IPS DF 4.7 (cell line): Measurements from ENCODE around the gene PPP2R2C.

Experiments
- DNase-seq: peaks from one replicate; pipeline ENCODE4 v3.0.0-alpha.2; 2013; ENCODE audit warnings: low spot score; ENCODE audit errors: extremely low read depth

PPP2R2C gene

DNA sequence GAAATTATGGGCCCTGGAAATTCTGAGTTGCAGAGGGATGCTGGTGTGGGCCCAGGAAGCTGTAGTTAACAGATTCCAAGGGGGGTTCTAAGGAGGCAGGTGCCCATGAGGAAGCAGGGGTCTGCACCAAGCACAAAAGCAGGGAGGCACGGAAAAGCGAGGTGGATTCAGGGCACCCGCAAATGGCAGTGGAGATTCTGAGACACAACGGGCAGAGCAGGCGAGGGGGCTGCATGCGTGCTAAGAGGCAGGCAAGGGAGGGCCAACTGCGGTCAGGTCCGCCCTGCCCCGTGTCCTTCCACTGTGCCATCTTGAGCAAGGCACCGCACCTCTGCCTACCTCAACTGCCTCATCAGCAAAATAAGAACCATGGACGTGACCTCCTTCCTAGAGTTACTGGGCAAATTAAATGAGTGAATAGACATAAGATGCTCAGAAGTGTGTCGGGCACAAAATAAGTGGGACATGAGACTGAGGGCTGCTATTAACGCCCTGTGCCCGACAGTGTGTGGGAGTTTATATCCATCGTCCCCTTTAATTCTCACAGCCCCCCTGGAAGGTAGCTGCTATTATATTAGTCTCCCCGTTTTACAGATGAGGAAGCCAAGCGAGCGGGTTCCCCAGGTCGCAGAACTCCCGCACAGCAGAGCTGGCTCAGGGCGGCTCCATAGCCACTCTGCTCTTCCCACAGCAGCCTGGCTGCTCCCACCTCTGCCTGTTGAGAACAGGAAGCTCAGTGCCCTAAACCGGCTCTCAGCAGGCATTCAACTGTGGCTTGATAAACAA is 67.6 kb downstream of the PPP2R2C start:
- DNase-seq, result no peak

DNA sequence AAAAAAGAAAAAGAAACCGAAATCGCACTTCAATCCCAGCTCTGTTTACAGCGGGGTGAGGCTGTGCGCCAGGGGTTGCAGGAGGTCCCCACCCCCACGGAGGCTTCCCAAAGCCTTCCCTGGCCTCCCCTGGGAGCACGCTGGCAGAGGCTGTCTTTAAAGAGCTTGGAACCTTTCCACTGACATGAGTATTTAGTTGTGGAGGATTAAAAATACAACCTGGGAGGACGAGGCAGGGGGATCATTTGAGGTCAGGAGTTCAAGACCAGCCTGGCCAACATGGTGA is 69.1 kb downstream of the PPP2R2C start:
- no peak for DNase-seq

DNA sequence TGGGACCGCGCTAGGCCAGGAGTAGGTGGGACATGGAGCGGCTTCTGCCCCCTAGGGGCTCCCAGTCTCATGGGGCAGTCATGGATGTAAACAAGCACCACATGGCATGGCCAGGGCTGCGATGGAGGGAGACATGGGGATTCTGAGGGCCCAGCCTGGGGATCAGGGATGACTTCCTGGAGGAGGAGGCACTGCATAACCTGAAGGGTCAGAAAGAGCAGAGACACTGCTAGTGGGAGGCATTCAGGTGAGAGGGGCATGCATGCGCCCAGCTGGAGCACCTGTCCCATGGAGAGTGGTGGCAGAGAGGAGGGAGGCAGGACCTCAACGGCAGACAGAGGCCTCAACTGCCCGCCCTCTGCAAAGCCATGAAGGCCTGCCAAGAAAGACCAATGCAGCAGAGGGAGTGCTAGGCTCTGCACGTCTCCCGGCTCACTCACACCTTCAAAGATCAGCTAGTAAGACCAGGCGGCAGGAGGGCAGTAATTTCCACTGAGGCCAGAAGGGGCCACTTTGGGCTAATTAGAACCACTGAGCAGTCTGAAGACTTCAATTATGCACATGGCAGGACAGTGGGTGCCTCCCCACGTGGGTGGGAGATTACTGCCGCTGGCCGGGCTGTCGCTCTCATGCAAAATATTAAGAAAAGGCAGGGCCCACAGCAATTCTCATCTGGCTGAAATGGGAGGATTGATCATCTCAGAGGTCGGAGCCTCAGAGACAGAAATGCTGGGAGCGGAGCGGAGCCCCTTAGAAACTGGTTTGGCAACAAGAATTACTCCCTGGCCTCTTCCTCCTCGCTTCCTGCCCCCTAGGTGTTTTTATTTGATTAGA is 69.6 kb downstream of the PPP2R2C start:
- DNase-seq, result no peak

DNA sequence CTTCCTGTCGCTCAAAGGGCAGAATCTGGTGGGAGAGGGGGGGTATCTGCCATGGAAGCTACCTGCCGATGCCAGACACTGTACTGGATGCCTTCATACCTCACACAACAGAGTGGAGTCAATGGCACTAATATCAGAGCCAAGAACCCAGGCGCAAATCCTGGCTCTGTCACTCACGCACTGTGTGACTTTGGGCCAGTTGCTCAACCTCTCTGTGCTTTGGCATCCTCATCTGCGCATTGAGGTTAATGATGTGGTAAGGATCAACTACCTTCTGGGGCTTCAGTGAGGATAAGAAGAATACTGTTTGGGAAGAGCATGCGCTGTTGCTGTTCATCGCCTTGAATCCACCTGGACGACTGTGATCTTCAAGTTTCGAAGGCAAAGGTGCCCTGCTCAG is 70.6 kb downstream of the PPP2R2C start:
- DNase-seq, result no peak

DNA sequence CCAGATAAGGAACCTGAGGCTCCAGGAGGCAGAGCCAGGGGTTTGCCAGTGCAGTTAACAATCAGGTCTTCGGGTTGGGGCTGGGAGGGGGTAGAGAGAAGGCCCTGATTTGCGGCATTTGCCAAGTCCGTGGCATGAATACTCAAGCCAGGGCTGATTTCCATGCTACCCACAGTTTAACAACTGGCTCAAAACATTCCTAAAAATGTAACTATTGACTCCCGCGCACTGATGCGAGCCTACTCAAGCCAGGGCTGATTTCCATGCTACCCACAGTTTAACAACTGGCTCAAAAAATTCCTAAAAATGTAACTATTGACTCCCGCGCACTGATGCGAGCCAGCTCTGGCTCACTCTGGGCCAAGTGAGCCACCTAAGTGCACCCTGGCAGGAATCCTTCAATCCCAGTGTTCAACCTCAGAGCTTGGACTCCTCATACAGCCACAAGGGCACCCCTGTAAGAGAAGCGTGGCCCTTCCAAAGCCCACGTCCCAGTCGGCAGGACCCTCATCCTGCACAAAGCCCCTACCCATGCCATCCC is 75.6 kb downstream of the PPP2R2C start:
- no peak for DNase-seq

DNA sequence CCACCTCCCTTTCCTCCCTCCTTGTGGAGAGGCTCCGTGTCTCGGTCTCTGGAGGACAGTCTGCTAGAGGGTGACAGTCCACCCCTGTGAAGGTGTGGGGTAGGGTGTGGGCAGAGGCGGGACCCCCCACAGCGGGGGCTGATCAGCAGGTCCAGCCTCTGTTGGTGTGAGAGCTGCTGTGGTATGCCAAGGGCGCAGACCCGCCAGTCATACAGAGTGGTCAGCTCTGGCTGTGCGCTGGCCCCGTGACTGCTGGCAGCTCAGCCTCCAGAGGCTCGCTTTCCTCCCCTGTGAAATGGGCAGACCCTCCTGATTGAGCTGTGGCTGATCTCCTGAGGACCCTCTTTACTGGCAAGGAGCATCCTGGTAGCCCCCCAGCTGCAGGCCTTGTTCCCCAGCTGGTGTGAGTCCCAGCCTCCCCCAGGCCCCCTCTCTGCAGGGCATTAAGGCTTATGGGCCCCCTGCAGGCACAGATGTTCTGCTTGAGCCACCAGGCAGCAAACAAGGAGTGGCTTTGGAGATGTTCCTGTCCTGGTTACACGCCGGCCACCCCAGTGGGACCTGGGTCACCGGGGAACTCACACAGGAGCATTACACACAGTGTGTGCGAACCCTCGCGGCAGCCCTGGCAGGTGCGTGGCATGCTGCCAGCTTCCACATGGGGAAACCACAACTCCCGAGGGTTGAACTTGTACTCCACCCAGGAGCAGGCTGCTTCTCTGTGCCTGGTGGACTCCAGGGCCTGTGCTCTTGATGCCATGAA is 76.8 kb downstream of the PPP2R2C start:
- DNase-seq, result no peak

DNA sequence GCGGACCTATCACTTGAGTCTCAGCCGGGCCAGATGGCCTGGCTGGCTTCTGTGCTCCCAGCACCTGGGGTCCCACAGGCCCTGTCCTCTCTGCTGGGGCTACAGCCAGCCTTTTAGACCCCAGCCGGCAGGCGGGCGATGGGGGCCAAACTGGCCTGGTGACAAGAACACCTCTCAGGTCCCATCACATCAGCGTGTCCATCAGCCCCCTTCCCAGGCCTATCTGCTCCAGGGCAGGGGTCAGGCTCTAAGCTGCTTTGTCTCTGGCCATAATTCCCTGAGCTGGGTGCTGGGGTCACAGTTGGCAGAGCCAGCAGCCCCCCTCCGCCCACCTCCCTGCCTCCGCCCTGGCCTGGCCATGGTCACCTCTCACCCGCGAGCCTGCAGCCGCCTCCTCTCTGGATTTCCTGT is 77.7 kb downstream of the PPP2R2C start:
- no peak for DNase-seq

DNA sequence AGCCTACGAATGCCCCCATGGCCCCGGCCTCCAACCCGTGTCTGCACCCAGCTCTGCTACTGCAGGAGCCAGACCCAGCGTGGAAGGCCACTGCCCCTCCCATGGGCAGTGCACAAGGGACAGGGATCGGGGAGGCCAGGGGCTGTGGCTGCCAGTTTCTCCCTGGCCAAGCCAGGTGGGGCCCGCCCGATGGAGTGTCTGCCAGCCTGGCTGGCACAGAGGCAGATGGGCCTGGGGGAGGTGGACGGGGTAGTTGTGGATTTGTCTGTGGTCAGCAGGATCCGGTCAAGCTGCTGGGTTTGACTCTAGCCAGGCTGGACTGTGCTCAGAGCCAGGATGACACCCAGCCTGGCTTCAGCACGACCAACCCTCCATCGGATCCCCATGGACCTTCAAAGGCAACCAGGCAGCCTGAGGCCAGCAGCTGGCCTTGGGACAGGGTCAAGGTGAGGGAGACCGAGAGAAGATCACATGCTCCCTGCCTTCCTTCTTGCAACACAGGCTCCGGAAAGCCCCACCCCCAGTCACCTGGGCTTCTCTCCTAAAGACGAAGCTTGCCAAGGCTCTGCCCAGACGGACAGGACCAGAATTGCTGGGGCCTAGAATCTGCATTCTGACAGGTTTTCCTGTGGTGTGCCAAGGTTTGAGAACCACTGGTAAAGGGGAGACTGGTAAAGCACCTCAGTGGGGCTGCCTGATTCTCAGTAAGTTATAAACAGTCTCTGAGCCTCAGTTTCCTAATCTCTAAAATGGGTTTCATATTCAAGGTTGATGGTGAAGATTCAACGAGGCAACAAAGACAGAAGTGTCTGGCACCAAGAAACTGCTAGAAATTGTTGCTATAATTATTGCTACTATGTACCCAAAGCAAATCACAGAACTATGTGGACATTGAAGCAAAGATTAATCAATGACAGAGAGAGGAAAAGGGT is 78.6 kb downstream of the PPP2R2C start:
- no peak for DNase-seq

DNA sequence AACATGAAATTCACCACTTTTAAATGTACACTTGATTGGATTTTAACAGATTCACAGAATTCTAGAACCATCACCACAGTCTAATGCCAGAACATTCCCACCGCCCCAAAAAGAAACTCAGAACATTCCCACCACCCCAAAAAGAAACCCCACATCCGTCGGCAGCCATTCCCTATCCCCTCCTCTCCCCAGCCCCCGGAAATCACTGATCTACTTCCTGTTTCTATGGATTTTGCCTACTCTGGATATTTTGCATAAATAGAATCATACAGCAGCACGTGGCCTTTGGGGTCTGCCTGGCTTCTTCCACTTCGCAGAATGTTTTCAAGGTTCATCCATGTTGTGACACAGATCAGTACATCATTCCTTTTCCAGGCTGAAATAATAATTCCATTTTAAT is 79.3 kb downstream of the PPP2R2C start:
- DNase-seq, result no peak

DNA sequence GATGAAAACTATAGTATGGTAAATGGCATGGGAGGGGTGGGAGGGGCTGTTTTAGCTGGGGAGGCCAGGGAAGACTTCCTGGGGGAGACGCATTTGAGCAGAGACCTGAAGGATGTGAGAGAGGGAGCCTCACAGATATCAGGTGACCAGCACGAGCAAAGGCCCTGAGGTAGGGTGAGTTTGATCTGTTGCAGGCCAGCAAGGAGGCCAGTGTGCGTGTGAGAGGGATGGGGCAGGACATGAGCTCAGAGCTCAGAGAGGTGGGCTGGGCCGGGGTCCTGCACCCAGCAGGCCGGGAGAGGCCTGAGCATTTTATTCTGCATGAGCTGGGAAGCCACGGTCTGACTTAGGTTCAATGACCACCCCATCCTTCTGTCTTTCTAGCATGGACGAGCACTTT is 80.0 kb downstream of the PPP2R2C start:
- DNase-seq, result no peak

DNA sequence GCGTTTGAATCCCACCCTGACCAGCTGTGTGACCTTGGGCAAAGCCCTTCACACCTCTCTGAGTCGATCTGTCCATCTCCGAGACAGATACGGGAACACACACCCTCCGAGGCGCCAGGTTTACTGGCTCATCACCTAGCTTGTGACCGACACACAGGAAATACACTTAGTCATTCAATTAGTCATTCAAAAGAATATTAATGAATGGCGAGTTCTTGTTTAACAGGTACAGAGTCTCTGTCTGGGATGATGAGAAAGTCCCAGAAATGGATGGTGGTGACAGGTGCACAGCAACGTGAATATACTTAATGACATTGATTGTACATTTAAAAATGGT is 80.6 kb downstream of the PPP2R2C start:
- no peak for DNase-seq

DNA sequence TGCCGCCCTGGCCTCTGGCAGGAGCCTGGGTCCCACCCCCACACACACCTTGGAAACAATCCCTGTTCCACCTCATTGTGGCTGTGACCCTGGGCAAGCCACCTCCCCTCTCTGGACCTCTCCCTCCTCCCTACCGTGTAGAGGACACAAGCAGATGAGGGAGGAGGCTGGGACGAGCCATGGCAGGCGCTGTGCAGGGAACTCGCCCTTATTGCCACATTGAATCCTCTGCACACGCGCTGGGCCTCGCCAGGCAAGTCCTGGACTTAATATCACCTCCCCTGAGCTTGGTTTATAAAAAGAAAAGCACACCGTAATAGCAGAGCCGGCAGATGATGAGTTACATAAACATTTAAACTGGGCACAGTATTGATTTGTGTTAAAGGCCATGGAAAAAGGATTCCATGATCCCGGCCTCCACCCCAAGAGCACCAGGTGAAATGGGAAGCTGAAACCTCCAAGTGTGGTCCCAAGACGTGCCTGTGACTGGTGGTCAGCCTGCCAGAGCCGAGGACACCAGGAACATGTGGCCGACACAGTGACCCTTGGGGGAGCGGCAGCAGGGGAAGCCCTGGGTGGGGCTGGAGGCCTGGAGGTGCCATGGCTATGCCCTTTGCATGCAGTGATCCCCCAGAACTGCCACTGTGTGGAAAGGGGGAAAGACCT is 81.1 kb downstream of the PPP2R2C start:
- no peak for DNase-seq

DNA sequence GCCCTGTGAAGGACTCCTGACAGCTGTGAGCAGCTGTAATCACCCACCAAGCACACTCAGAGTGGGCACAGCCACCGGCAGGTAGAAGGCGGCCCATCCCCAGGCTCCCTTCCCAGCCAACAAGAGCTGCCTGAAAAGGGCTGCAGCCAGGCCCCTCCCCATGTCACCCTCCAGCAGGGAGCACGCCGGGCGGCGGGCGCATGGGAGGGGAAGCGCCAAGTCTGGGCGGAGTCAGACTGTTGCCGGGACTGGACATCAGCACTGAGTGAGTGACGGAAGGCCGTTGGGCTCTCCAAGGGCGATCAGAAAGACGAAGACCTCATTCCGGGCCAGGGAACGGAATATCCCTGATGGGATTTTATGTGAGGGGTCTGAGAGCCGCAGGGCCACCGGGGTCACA is 82.1 kb downstream of the PPP2R2C start:
- no peak for DNase-seq

DNA sequence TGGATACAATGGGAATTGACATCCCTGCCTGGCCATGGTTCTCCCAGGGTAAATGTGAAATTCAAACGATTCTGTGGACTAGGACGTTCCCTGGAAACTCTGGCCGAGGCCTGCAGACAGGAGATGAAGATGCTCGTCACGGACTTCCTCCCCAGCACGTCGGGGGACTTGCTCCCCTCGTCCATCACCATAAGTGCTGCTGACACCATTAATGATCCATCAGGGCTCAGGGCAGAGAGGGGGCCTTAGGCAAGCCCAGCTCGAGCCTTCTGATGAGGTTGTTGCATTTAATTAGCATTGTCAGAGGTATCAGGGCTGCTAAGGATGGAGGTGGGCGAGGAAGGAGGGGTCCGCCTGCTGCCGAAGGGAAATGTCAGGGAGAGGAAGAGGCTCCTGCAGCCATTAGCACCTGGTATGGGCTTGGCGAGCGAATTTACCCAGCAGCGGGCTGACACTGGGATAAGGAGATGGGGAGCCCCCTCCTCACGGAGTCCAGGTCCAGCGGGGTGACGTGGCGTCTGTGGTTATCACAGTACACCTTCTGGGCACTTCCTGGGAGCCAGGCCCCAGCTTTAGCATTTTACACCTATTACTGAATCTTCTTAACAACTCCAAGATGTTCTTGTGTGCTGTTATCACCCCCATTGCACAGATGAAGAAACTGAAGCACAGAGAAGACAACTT is 83.1 kb downstream of the PPP2R2C start:
- no peak for DNase-seq

DNA sequence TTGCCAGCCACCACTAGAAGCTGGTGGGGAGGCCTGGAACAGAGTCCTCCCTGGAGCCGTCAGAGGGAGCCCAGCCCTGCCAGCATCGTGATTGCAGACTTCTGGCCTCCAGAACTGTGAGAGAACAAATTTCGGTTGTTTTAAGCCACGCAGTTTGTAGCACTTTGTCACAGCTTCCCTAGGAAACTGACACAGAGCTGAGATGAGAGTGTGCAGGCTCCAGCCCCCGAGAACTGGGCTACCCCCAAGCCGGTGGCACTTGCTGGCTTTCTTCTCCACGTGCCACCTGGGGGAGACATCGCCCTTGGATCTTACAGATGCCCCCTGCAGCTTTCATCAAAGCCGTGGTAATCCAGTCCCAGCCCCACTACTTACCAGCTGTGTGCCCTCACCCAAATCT is 83.7 kb downstream of the PPP2R2C start:
- DNase-seq, result no peak

DNA sequence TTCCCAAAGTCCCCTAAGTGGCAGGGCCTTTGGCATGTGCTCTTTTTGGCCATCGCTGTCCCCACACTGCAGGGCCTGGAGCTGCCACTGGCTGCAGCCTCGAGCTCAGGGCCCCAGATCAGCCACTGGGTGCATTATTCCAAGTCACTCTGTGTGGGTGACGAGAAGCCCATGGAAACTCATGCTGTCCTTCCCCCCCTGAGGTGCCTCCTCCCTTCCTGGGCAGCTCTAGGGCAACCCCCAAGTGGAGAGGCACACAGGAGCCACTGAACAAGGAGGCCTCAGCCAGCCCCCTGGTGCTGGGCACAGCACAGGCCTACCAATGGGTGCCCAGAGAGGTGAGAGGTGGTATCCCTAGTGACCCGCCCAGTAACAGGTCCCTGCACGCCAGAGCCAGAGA is 84.5 kb downstream of the PPP2R2C start:
- no peak for DNase-seq

DNA sequence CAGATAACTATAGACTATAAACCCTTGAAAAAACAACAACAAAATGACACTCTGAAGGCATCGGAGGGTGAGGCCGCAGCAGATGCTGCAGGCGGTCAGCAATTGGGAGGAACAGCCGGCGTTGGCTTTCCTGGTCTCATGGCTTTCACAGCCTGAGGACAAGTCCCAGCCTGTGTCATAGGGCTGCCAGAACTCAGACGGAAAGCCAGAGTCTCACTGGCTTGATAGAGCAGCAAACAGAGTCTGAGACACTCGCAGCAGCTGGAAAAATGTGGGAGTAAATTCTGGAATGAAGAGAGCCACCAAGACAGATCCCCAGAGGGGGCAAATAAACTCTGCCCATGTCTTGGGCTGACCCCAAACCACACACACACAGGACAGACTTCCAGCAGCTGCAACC is 86.3 kb downstream of the PPP2R2C start:
- DNase-seq, result no peak

DNA sequence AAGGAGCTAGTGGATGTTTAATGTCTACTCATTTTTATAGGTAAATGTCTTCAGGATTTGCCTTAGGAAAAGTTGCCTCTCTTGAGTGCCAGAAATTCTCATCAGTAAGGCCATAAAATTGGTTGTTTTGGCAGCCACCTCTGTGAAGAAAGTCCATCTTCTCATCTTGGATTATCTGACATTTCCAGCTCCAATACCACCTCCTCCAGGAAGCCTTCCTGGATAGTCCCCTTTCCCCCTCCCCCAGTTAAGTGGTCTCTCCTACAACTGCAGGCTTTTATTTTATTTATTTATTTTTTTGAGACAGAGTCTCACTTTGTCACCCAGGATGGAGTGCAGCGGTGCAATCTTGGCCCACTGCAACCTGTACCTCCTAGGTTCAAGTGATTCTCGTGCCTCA is 87.1 kb downstream of the PPP2R2C start:
- DNase-seq, result no peak

DNA sequence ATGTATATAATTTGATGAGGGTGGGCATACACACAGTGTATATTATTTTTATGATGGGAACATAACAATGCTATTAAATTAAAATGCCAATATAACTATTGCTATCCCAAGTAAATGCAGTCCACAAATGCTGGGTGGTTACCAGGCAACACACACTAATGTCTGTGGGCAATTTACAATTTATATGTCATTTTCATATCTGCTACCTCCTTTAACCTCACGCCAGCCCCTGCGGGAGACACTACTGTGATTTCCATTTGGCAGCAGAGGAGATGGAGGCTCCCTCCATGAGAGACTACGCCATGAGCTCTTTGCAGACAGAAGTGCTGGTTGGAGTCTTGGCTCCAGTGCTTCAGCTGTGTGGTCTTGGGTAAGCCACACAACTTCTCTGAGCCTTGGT is 87.9 kb downstream of the PPP2R2C start:
- no peak for DNase-seq

DNA sequence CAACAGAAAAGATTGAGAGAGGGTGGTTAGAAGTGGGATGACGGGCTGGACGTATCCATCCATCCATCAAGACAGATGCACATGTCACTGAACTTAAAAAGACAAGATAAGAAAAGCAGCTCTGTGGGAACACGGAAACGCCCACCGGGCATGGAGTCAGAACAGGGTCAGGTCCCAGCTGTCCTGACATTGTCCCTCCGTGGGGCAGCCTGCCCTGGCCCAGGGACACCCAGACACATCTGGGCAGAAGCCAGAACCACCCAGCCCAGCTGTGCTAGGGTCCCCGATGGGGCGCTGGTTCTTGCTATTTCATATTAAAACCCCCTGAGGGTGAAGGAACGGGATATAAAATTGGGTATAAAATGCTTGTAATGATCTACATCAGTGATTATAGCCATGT is 88.5 kb downstream of the PPP2R2C start:
- DNase-seq, result no peak
